ENCODE measurements around the gene KIDINS220. TPM values are rescaled to one million over a fixed set of nuclear protein-coding genes. Genes with fewer than 3 reads are reported as not detected.

KIDINS220 gene
- polyA plus RNA-seq, 5 donors, result 62.9 to 113 (median 103) TPM

- DNase-seq, result no peak
These were observed 137.6 kb downstream of the KIDINS220 start for GRCh38 chr2:8699839-8700238.

- DNase-seq, result no peak
These were observed 140.2 kb downstream of the KIDINS220 start for GRCh38 chr2:8697190-8697589.

GRCh38 chr2:8694737-8695136, 142.7 kb downstream of the KIDINS220 start:
- no peak for DNase-seq

- peak in 1 of 2 donors; percentile 40 for DNase-seq
These were observed 144.1 kb downstream of the KIDINS220 start for GRCh38 chr2:8693157-8693821.

GRCh38 chr2:8692783-8693156, 144.6 kb downstream of the KIDINS220 start:
- no peak for DNase-seq

GRCh38 chr2:8691859-8692437, 145.5 kb downstream of the KIDINS220 start:
- DNase-seq, result no peak

GRCh38 chr2:8685697-8686358, 151.6 kb downstream of the KIDINS220 start:
- DNase-seq, result peak; percentile 76 to 82

GRCh38 chr2:8684878-8685696, 152.3 kb downstream of the KIDINS220 start:
- DNase-seq, result peak in 1 of 2 donors; percentile 60

GRCh38 chr2:8684540-8684877, 152.9 kb downstream of the KIDINS220 start:
- DNase-seq, result no peak

GRCh38 chr2:8682719-8683667, 154.4 kb downstream of the KIDINS220 start:
- DNase-seq, result peak; percentile 60 to 68

- peak; percentile 99 to 100 for DNase-seq
These were observed 155.4 kb downstream of the KIDINS220 start, which contains the start of gene ID2 for GRCh38 chr2:8681786-8682692. TSS of gene ID2 (plus strand) at chr2:8682056. CDS start at chr2:8682166, 110 bp downstream.

GRCh38 chr2:8680822-8681760, 156.3 kb downstream of the KIDINS220 start:
- DNase-seq, result peak; percentile 62 to 73

- DNase-seq, result peak; percentile 63 to 64
These were observed 157.3 kb downstream of the KIDINS220 start for GRCh38 chr2:8679827-8680731.

- DNase-seq, result no peak
These were observed 157.9 kb downstream of the KIDINS220 start for GRCh38 chr2:8679567-8679826.
